GM23338 (cell line): Measurements from ENCODE around the gene DXO. TPM values are rescaled to one million over a fixed set of nuclear protein-coding genes. Genes with fewer than 3 reads are reported as not detected.
A peak's percentile ranks its signal among the peaks of the same experiment; 100 is the strongest.

Experiments
- ATAC-seq: fragments of 200-7000 bp; cut with Tn5 transposase; 3 replicates; pipeline ENCODE4 v1.9.1; 2020
- DNase-seq: peaks from one replicate; pipeline ENCODE4 v3.0.0-alpha.2; 2015; ENCODE audit warnings: low spot score
- H2AFZ ChIP-seq: fragments of 200-600 bp; sonication (generic); 2 replicates; pipeline ENCODE4 v1.8.0; 2016; ENCODE audit warnings: antibody characterized with exemption, mild to moderate bottlenecking, moderate library complexity
- H3F3A ChIP-seq: fragments of 200-600 bp; sonication (generic); replicated peaks from 2 replicates; pipeline ENCODE4 v1.8.0; 2017; ENCODE audit warnings: antibody characterized with exemption, mixed run types, low read depth
- H3K27ac ChIP-seq: fragments of 200-600 bp; sonication (generic); 2 replicates; pipeline ENCODE4 v1.6.1; 2016; ENCODE audit warnings: low read depth
- H3K27me3 ChIP-seq: fragments of 200-600 bp; sonication (generic); 2 replicates; pipeline ENCODE4 v1.8.0; 2016; ENCODE audit warnings: mild to moderate bottlenecking, mixed run types, moderate library complexity; ENCODE audit not compliant: insufficient read depth
- H3K36me3 ChIP-seq: fragments of 200-600 bp; sonication (generic); 2 replicates; pipeline ENCODE4 v1.8.0; 2016; ENCODE audit warnings: mild to moderate bottlenecking; ENCODE audit not compliant: insufficient read depth
- H3K4me1 ChIP-seq: fragments of 200-600 bp; sonication (generic); 2 replicates; pipeline ENCODE4 v1.8.0; 2016; ENCODE audit warnings: mild to moderate bottlenecking, moderate library complexity; ENCODE audit not compliant: insufficient read depth
- H3K4me2 ChIP-seq: fragments of 200-600 bp; sonication (generic); 2 replicates; pipeline ENCODE4 v1.7.1; 2017; ENCODE audit warnings: mixed run types
- H3K4me3 ChIP-seq: fragments of 200-600 bp; sonication (generic); 2 replicates; pipeline ENCODE4 v1.6.1; 2016; ENCODE audit warnings: mixed run types
- H3K79me2 ChIP-seq: fragments of 200-600 bp; sonication (generic); replicated peaks from 2 replicates; pipeline ENCODE4 v1.8.0; 2017; ENCODE audit warnings: mild to moderate bottlenecking; ENCODE audit not compliant: insufficient read depth
- H3K9me2 ChIP-seq: fragments of 200-600 bp; sonication (generic); 2 replicates; pipeline ENCODE4 v1.8.0; 2017; ENCODE audit not compliant: insufficient read depth
- H4K20me1 ChIP-seq: fragments of 200-600 bp; sonication (generic); replicated peaks from 2 replicates; pipeline ENCODE4 v1.8.0; 2017; ENCODE audit warnings: mild to moderate bottlenecking; ENCODE audit not compliant: insufficient read depth
- H3K27ac Mint-ChIP-seq: 2 replicates; pipeline ENCODE4 v1.8.0; 2020; ENCODE audit warnings: inconsistent platforms, mild to moderate bottlenecking, moderate library complexity, mixed read lengths
- H3K27me3 Mint-ChIP-seq: 3 replicates; pipeline ENCODE4 v1.8.0; 2022; ENCODE audit warnings: low read depth, mild to moderate bottlenecking, moderate library complexity, mixed read lengths, inconsistent platforms; ENCODE audit not compliant: insufficient read depth, poor library complexity
- H3K36me3 Mint-ChIP-seq: 3 replicates; pipeline ENCODE4 v1.8.0; 2021; ENCODE audit warnings: low read depth, mild to moderate bottlenecking, inconsistent platforms, moderate library complexity, mixed read lengths
- H3K4me1 Mint-ChIP-seq: 3 replicates; pipeline ENCODE4 v1.8.0; 2020; ENCODE audit warnings: mild to moderate bottlenecking, inconsistent platforms, mixed read lengths
- H3K4me3 Mint-ChIP-seq: 3 replicates; pipeline ENCODE4 v1.8.0; 2021; ENCODE audit warnings: moderate library complexity, mild to moderate bottlenecking, inconsistent platforms, mixed read lengths
- H3K9me3 Mint-ChIP-seq: 3 replicates; pipeline ENCODE4 v1.8.0; 2020; ENCODE audit warnings: moderate library complexity, mild to moderate bottlenecking, inconsistent platforms, mixed read lengths
- CREB1 ChIP-seq: fragments of 250-450 bp; sonication (Bioruptor Pico); IDR thresholded peaks from 2 replicates; pipeline ENCODE4 v1.5.0; 2020; ENCODE audit warnings: low read depth, mild to moderate bottlenecking, moderate library complexity
- EZH2 ChIP-seq: fragments of 200-600 bp; sonication (generic); IDR thresholded peaks from one replicate; pipeline ENCODE4 v1.8.0; 2017; ENCODE audit warnings: antibody characterized with exemption, mild to moderate bottlenecking, low read depth; ENCODE audit not compliant: unreplicated experiment
- EZH2phosphoT487 ChIP-seq: fragments of 200-600 bp; sonication (generic); IDR thresholded peaks from one replicate; pipeline ENCODE4 v1.8.1; 2018; ENCODE audit warnings: antibody characterized with exemption; ENCODE audit not compliant: unreplicated experiment
- JUNB ChIP-seq: IDR thresholded peaks from one replicate; pipeline ENCODE4 v1.6.1; 2016; ENCODE audit warnings: antibody characterized with exemption; ENCODE audit not compliant: unreplicated experiment
- NANOG ChIP-seq: IDR thresholded peaks from 2 replicates; pipeline ENCODE4 v1.6.1; 2016; ENCODE audit warnings: antibody characterized with exemption, borderline replicate concordance
- STAT1 ChIP-seq: IDR thresholded peaks from one replicate; pipeline ENCODE4 v1.6.1; 2016; ENCODE audit warnings: antibody characterized with exemption; ENCODE audit not compliant: unreplicated experiment
- ZNF114 ChIP-seq: fragments of 250-450 bp; sonication (Bioruptor Pico); IDR thresholded peaks from 2 replicates; pipeline ENCODE4 v1.5.0; 2020; ENCODE audit warnings: mild to moderate bottlenecking, moderate library complexity
- ZNF331 ChIP-seq: fragments of 250-450 bp; sonication (Bioruptor Pico); IDR thresholded peaks from 2 replicates; pipeline ENCODE4 v1.5.0; 2020; ENCODE audit warnings: low read depth, mild to moderate bottlenecking, moderate library complexity
- polyA plus RNA-seq: library from polyadenylated mRNA; unstranded; fragments of >200 nt; fragmentation: Nextera tagmentation; extraction: Ambion mirVana; gene quantifications from 2 replicates; pipeline ENCODE4 v1.2.1, GENCODE V29; 2016
- total RNA-seq: library from RNA; depleted of rRNA; stranded (reverse); fragments of >200 nt; shearing (Covaris generic); gene quantifications from 2 replicates; pipeline ENCODE4 v1.2.3, GENCODE V29; 2014
- TF ChIP-seq, protein P1 (sequence below): IDR thresholded peaks from one replicate; pipeline ENCODE4 v1.6.1; 2018; ENCODE audit warnings: antibody characterized with exemption; ENCODE audit not compliant: unreplicated experiment
- TF ChIP-seq, protein P2 (sequence below), 2 experiments: fragments of 200-600 bp in 1 of 2; sonication (generic) in 1 of 2; conservative IDR thresholded peaks; 2 replicates each; pipeline versions ENCODE4 v1.5.1 to v1.6.1; 2016 to 2017; ENCODE audit warnings: antibody characterized with exemption in 2 of 2, low read depth in 2 of 2, mild to moderate bottlenecking in 2 of 2, moderate library complexity in 1 of 2
- TF ChIP-seq, protein P3 (sequence below): fragments of 250-450 bp; sonication (Bioruptor Pico); IDR thresholded peaks from 2 replicates; pipeline ENCODE4 v1.5.0; 2020; ENCODE audit warnings: mild to moderate bottlenecking, moderate library complexity

DXO gene
- total and polyA plus RNA-seq, 2 experiments from 2014 or later = 15.6 to 19.7 TPM

DNA sequence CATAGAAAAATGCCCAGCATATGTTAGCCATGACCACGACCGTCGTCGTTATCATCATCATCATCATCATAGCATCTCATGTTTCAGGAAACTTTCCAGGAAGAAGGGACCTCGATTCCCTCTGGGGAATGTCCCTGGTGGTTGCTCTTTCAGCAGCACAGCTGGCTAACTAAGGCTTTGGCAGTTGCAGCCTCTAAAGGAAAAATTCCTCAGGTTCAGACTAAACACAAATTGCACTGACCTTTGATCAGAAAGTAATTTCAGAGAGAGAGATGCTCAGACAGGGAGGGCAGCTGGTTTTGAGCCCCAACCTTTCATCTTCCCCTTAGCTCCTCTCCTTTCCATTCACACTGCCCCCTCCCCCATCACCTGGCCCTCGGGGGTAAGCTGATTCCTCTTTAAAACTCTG, 31.7 kb downstream of the DXO start:
- Mint-ChIP-seq H3K4me1 (peaks cover 9% of the 10 kb centered on the region), H3K36me3 (no peaks in the 10 kb centered on the region), H3K4me3 (no peak overlapping the region), H3K27ac (peak overlapping the region; percentile 16; the same call in 1 of the 2 replicates), H3K9me3 (no peaks in the 10 kb centered on the region), H3K27me3 (peaks cover 12% of the 10 kb centered on the region)
- Histone ChIP-seq H3K27ac (no peak overlapping the region), H3K27me3 (no peaks in the 10 kb centered on the region), H3K4me1 (no peaks in the 10 kb centered on the region), H3K4me3 (no peak overlapping the region), H3K9me2 (no peaks in the 10 kb centered on the region), H2AFZ (peak overlapping the region; percentile 86), H3K36me3 (no peaks in the 10 kb centered on the region), H3F3A (no peaks in the 10 kb centered on the region), H3K4me2 (no peak overlapping the region), H4K20me1 (no peaks in the 10 kb centered on the region), H3K79me2 (no peaks in the 10 kb centered on the region)
- peak; percentile 41; the same call in 2 of the 3 replicates for ATAC-seq
- DNase-seq = peak; percentile 29
- TF ChIP-seq, protein P1, sequence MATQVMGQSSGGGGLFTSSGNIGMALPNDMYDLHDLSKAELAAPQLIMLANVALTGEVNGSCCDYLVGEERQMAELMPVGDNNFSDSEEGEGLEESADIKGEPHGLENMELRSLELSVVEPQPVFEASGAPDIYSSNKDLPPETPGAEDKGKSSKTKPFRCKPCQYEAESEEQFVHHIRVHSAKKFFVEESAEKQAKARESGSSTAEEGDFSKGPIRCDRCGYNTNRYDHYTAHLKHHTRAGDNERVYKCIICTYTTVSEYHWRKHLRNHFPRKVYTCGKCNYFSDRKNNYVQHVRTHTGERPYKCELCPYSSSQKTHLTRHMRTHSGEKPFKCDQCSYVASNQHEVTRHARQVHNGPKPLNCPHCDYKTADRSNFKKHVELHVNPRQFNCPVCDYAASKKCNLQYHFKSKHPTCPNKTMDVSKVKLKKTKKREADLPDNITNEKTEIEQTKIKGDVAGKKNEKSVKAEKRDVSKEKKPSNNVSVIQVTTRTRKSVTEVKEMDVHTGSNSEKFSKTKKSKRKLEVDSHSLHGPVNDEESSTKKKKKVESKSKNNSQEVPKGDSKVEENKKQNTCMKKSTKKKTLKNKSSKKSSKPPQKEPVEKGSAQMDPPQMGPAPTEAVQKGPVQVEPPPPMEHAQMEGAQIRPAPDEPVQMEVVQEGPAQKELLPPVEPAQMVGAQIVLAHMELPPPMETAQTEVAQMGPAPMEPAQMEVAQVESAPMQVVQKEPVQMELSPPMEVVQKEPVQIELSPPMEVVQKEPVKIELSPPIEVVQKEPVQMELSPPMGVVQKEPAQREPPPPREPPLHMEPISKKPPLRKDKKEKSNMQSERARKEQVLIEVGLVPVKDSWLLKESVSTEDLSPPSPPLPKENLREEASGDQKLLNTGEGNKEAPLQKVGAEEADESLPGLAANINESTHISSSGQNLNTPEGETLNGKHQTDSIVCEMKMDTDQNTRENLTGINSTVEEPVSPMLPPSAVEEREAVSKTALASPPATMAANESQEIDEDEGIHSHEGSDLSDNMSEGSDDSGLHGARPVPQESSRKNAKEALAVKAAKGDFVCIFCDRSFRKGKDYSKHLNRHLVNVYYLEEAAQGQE = no peak
- TF ChIP-seq ZNF114 (CRISPR knock-in tag) (no peak), NANOG (no peak), STAT1 (no peak), EZH2phosphoT487 (no peak), CREB1 (no peak), ZNF331 (CRISPR knock-in tag) (no peak), EZH2 (no peak), JUNB (no peak)
- TF ChIP-seq, protein P2, sequence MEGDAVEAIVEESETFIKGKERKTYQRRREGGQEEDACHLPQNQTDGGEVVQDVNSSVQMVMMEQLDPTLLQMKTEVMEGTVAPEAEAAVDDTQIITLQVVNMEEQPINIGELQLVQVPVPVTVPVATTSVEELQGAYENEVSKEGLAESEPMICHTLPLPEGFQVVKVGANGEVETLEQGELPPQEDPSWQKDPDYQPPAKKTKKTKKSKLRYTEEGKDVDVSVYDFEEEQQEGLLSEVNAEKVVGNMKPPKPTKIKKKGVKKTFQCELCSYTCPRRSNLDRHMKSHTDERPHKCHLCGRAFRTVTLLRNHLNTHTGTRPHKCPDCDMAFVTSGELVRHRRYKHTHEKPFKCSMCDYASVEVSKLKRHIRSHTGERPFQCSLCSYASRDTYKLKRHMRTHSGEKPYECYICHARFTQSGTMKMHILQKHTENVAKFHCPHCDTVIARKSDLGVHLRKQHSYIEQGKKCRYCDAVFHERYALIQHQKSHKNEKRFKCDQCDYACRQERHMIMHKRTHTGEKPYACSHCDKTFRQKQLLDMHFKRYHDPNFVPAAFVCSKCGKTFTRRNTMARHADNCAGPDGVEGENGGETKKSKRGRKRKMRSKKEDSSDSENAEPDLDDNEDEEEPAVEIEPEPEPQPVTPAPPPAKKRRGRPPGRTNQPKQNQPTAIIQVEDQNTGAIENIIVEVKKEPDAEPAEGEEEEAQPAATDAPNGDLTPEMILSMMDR (conservative IDR thresholded peaks at IDR 0.05; ENCODE audit: low read depth in 2 of 2) = no peak
- TF ChIP-seq, protein P3, sequence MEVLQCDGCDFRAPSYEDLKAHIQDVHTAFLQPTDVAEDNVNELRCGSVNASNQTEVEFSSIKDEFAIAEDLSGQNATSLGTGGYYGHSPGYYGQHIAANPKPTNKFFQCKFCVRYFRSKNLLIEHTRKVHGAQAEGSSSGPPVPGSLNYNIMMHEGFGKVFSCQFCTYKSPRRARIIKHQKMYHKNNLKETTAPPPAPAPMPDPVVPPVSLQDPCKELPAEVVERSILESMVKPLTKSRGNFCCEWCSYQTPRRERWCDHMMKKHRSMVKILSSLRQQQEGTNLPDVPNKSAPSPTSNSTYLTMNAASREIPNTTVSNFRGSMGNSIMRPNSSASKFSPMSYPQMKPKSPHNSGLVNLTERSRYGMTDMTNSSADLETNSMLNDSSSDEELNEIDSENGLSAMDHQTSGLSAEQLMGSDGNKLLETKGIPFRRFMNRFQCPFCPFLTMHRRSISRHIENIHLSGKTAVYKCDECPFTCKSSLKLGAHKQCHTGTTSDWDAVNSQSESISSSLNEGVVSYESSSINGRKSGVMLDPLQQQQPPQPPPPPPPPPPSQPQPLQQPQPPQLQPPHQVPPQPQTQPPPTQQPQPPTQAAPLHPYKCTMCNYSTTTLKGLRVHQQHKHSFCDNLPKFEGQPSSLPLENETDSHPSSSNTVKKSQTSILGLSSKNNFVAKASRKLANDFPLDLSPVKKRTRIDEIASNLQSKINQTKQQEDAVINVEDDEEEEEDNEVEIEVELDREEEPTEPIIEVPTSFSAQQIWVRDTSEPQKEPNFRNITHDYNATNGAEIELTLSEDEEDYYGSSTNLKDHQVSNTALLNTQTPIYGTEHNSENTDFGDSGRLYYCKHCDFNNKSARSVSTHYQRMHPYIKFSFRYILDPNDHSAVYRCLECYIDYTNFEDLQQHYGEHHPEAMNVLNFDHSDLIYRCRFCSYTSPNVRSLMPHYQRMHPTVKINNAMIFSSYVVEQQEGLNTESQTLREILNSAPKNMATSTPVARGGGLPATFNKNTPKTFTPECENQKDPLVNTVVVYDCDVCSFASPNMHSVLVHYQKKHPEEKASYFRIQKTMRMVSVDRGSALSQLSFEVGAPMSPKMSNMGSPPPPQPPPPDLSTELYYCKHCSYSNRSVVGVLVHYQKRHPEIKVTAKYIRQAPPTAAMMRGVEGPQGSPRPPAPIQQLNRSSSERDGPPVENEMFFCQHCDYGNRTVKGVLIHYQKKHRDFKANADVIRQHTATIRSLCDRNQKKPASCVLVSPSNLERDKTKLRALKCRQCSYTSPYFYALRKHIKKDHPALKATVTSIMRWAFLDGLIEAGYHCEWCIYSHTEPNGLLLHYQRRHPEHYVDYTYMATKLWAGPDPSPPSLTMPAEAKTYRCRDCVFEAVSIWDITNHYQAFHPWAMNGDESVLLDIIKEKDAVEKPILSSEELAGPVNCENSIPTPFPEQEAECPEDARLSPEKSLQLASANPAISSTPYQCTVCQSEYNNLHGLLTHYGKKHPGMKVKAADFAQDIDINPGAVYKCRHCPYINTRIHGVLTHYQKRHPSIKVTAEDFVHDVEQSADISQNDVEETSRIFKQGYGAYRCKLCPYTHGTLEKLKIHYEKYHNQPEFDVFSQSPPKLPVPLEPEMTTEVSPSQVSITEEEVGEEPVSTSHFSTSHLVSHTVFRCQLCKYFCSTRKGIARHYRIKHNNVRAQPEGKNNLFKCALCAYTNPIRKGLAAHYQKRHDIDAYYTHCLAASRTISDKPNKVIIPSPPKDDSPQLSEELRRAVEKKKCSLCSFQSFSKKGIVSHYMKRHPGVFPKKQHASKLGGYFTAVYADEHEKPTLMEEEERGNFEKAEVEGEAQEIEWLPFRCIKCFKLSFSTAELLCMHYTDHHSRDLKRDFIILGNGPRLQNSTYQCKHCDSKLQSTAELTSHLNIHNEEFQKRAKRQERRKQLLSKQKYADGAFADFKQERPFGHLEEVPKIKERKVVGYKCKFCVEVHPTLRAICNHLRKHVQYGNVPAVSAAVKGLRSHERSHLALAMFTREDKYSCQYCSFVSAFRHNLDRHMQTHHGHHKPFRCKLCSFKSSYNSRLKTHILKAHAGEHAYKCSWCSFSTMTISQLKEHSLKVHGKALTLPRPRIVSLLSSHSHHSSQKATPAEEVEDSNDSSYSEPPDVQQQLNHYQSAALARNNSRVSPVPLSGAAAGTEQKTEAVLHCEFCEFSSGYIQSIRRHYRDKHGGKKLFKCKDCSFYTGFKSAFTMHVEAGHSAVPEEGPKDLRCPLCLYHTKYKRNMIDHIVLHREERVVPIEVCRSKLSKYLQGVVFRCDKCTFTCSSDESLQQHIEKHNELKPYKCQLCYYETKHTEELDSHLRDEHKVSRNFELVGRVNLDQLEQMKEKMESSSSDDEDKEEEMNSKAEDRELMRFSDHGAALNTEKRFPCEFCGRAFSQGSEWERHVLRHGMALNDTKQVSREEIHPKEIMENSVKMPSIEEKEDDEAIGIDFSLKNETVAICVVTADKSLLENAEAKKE (CRISPR knock-in tag) = no peak
